ENCODE results near the gene DAP.

GRCh38 chr5:10760096-10760920 is 726 bp downstream of the DAP start:
- TF ChIP-seq TSHZ2 (CRISPR knock-in tag; IDR thresholded peaks at IDR 0.05) = no peak
- no peak for TF ChIP-seq ZNF8 (CRISPR knock-in tag; IDR thresholded peaks at IDR 0.05)
- no peak for TF ChIP-seq CREB5 (CRISPR knock-in tag; IDR thresholded peaks at IDR 0.05; ENCODE audit: low read depth)
- TF ChIP-seq PATZ1 (CRISPR knock-in tag; IDR thresholded peaks at IDR 0.05; ENCODE audit: borderline replicate concordance) = no peak
- TF ChIP-seq TCF4 (CRISPR knock-in tag; IDR thresholded peaks at IDR 0.05; ENCODE audit: borderline replicate concordance) = no peak

Data from SK-N-SH treated with all-trans-retinoic acid at 6 μM for 48 hours (cell line).